OCI-LY7 (cell line): ENCODE data around the gene FIGN. TPM values are rescaled to one million over a fixed set of nuclear protein-coding genes. Genes with fewer than 3 reads are reported as not detected.

Source experiments
- BruUV-seq: library from RNA; stranded (reverse); fragments of 400-500 nt; replicated peaks from 2 replicates; lab custom pipeline; 2021; lab: Mats Ljungman, UMichigan
- CTCF ChIA-PET: fragments of 300-600 bp; sonication (Branson Sonifier 250); formaldehyde crosslinking; loops from one replicate; lab custom pipeline; 2022; ENCODE audit warnings: antibody characterized with exemption; ENCODE audit not compliant: unreplicated experiment; lab: Charles Lee
- POLR2A ChIA-PET: fragments of 300-600 bp; sonication (Branson Sonifier 250); formaldehyde crosslinking; loops from one replicate; lab custom pipeline; 2022; ENCODE audit warnings: antibody characterized with exemption; lab: Charles Lee
- DNase-seq: peaks from one replicate; pipeline ENCODE4 v3.0.0-alpha.2; 2015; ENCODE audit warnings: low spot score
- H2AFZ ChIP-seq: fragments of 200-600 bp; sonication (generic), shearing (Covaris generic); 2 replicates; pipeline ENCODE4 v1.6.1; 2014; ENCODE audit warnings: mild to moderate bottlenecking, antibody characterized with exemption, low read length, moderate library complexity
- H3K27ac ChIP-seq: fragments of 200-600 bp; sonication (generic); 2 replicates; pipeline ENCODE4 v1.5.1; 2014; ENCODE audit warnings: mixed run types, low read depth, mild to moderate bottlenecking, moderate library complexity, low read length, inconsistent platforms; ENCODE audit not compliant: poor library complexity, severe bottlenecking
- H3K36me3 ChIP-seq: fragments of 200-600 bp; sonication (generic); 2 replicates; pipeline ENCODE4 v1.6.1; 2014; ENCODE audit warnings: mild to moderate bottlenecking, antibody characterized with exemption, low read length, moderate library complexity, mixed read lengths; ENCODE audit not compliant: insufficient read depth
- H3K4me1 ChIP-seq: fragments of 200-600 bp; sonication (generic); 2 replicates; pipeline ENCODE4 v1.5.1; 2014; ENCODE audit warnings: mild to moderate bottlenecking, low read length; ENCODE audit not compliant: insufficient read depth, poor library complexity, severe bottlenecking
- H3K4me2 ChIP-seq: fragments of 200-600 bp; sonication (generic); 2 replicates; pipeline ENCODE4 v1.6.1; 2014; ENCODE audit warnings: mild to moderate bottlenecking, low read length
- H3K4me3 ChIP-seq: fragments of 200-600 bp; sonication (generic); 2 replicates; pipeline ENCODE4 v1.5.1; 2014; ENCODE audit warnings: mild to moderate bottlenecking, low read depth, low read length; ENCODE audit not compliant: poor library complexity, severe bottlenecking
- H3K79me2 ChIP-seq: fragments of 200-600 bp; sonication (generic); 2 replicates; pipeline ENCODE4 v1.6.1; 2016; ENCODE audit warnings: low read depth, mild to moderate bottlenecking, low read length, moderate library complexity, mixed read lengths; ENCODE audit not compliant: insufficient read depth
- H3K9me2 ChIP-seq: fragments of 200-600 bp; sonication (generic); 2 replicates; pipeline ENCODE4 v1.6.1; 2016; ENCODE audit warnings: mild to moderate bottlenecking, low read length, mixed read lengths; ENCODE audit not compliant: insufficient read depth
- H3K9me3 ChIP-seq: fragments of 200-600 bp; sonication (generic); 2 replicates; pipeline ENCODE4 v1.6.1; 2014; ENCODE audit warnings: mild to moderate bottlenecking, mixed run types, low read length, mixed read lengths
- H4K20me1 ChIP-seq: fragments of 200-600 bp; sonication (generic); 2 replicates; pipeline ENCODE4 v1.6.1; 2014; ENCODE audit warnings: mild to moderate bottlenecking, antibody characterized with exemption, low read length, moderate library complexity, mixed read lengths; ENCODE audit not compliant: insufficient read depth
- EZH2phosphoT487 ChIP-seq: fragments of 200-600 bp; sonication (generic); IDR thresholded peaks from 2 replicates; pipeline ENCODE4 v1.6.1; 2018; ENCODE audit warnings: low read depth, borderline replicate concordance, mild to moderate bottlenecking, mixed run types, antibody characterized with exemption, low read length, moderate library complexity, mixed read lengths
- intact Hi-C: fragments of 100-400 bp; cut with micrococcal nuclease; formaldehyde crosslinking; loops from one replicate; pipeline ENCODE4 v1.10.0; 2022; ENCODE audit not compliant: unreplicated experiment
- total RNA-seq, 2 experiments: library from RNA; depleted of rRNA in 1 of 2; stranded (reverse); fragments of >200 nt in 1 of 2; shearing (Covaris generic) in 1 of 2; gene quantifications; 2 replicates each; pipeline ENCODE4 v1.2.3, GENCODE V29; 2014 to 2022
- TF ChIP-seq, protein P1 (sequence below): fragments of 200-600 bp; sonication (generic); conservative IDR thresholded peaks from 2 replicates; pipeline ENCODE4 v1.5.1; 2014; ENCODE audit warnings: mild to moderate bottlenecking, antibody characterized with exemption, low read length, moderate library complexity, mixed read lengths

The FIGN gene
- total RNA-seq, 2 experiments from 2014 or later: not detected

DNA sequence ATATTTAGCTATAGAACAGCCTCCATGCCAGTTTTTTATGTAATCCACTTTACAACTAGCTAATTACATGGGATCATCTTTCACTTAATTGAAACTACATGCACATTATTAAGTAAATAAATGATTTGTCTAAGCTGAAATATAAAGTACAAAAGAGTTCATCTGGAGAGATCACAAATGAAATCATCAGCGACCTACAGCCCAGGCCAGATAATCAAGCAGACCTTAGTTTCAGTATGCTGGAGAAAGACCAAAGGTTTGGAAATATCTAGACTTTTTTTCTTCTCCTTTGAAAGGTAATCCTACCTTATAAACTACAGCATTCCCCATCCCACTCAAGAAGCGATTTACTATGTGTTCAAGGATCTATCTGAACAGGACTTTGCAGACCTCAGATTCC lies 26.5 kb downstream of the FIGN start:
- intact Hi-C loops: no loop called here
- DNase-seq: no peak
- no TSS peak for BruUV-seq
- POLR2A ChIA-PET: no interaction called here
- Histone ChIP-seq H4K20me1 (no peaks in the 10 kb centered on the region), H3K9me2 (no peaks in the 10 kb centered on the region), H3K4me3 (no peak overlapping the region), H3K79me2 (no peaks in the 10 kb centered on the region), H3K9me3 (no peaks in the 10 kb centered on the region), H3K36me3 (no peaks in the 10 kb centered on the region), H3K27ac (no peak overlapping the region), H2AFZ (no peak overlapping the region), H3K4me2 (no peak overlapping the region), H3K4me1 (no peaks in the 10 kb centered on the region)
- TF ChIP-seq, protein P1, sequence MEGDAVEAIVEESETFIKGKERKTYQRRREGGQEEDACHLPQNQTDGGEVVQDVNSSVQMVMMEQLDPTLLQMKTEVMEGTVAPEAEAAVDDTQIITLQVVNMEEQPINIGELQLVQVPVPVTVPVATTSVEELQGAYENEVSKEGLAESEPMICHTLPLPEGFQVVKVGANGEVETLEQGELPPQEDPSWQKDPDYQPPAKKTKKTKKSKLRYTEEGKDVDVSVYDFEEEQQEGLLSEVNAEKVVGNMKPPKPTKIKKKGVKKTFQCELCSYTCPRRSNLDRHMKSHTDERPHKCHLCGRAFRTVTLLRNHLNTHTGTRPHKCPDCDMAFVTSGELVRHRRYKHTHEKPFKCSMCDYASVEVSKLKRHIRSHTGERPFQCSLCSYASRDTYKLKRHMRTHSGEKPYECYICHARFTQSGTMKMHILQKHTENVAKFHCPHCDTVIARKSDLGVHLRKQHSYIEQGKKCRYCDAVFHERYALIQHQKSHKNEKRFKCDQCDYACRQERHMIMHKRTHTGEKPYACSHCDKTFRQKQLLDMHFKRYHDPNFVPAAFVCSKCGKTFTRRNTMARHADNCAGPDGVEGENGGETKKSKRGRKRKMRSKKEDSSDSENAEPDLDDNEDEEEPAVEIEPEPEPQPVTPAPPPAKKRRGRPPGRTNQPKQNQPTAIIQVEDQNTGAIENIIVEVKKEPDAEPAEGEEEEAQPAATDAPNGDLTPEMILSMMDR: no peak
- no peak for TF ChIP-seq EZH2phosphoT487
- CTCF ChIA-PET: no interaction called here

DNA sequence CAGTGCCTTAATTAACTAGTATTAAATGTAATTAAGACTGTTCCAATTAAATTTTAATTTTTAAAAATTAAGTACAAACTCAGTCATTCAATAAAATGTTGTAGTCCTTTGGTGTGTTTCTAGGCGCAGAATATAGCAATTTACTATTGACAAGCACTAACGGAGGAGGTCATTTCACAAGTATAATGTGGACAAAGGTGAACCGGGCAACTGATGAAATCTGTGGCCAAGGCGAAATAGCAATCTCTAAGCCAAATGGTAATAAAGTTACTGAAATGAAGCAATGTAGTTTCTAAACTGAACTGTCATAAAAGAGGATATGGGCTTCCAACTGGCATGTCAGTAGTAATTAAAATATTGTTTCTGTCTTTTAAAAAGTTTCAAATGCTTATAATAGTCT lies 27.5 kb downstream of the FIGN start:
- no peaks in the 10 kb centered on the region for H3K9me2 ChIP-seq
- no peak overlapping the region for H3K4me3 ChIP-seq
- no peaks in the 10 kb centered on the region for H3K9me3 ChIP-seq
- H4K20me1 ChIP-seq: no peaks in the 10 kb centered on the region
- intact Hi-C loops: no loop called here
- H3K4me1 ChIP-seq: no peaks in the 10 kb centered on the region
- H3K36me3 ChIP-seq: no peaks in the 10 kb centered on the region
- TF ChIP-seq EZH2phosphoT487: no peak
- TF ChIP-seq, protein P1: no peak
- DNase-seq: no peak
- BruUV-seq: no TSS peak
- H2AFZ ChIP-seq: no peak overlapping the region
- POLR2A ChIA-PET: no interaction called here
- no peak overlapping the region for H3K4me2 ChIP-seq
- CTCF ChIA-PET: no interaction called here
- no peaks in the 10 kb centered on the region for H3K79me2 ChIP-seq
- H3K27ac ChIP-seq: no peak overlapping the region

DNA sequence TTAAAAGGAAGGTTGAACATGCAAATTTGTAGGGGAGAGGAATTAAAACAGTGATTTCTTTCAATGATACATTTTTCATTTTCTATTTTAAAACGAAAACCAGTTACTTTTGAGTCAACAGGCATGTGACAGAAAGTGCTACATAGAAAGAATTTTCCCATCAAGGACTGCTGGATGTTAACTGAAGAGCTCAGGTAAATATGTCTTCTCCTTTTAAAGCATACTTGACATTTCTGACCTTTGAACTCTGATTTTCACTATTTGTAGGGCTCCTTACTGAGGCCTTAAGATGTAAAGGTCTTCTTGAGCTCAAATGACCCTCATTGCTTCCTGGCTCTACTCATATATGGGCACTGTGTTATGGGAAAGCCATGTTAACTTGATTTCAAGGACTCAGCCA lies 32.4 kb downstream of the FIGN start:
- no peak overlapping the region for H3K4me3 ChIP-seq
- H3K79me2 ChIP-seq: no peaks in the 10 kb centered on the region
- no peak overlapping the region for H3K27ac ChIP-seq
- ChIA-PET CTCF (no interaction called here), POLR2A (no interaction called here)
- no peaks in the 10 kb centered on the region for H3K4me1 ChIP-seq
- intact Hi-C loops: no loop called here
- BruUV-seq: no TSS peak
- no peak overlapping the region for H3K4me2 ChIP-seq
- H3K36me3 ChIP-seq: no peaks in the 10 kb centered on the region
- no peaks in the 10 kb centered on the region for H3K9me3 ChIP-seq
- no peaks in the 10 kb centered on the region for H4K20me1 ChIP-seq
- no peak overlapping the region for H2AFZ ChIP-seq
- TF ChIP-seq EZH2phosphoT487: no peak
- TF ChIP-seq, protein P1: no peak
- DNase-seq: no peak
- H3K9me2 ChIP-seq: no peaks in the 10 kb centered on the region
